ENCODE results near the gene PNMT. TPM values are rescaled to one million over a fixed set of nuclear protein-coding genes. Genes with fewer than 3 reads are reported as not detected.

Gene PNMT
- total and polyA plus RNA-seq, 2 of the 13 experiments (the other 11 are each of a cell fraction or from before 2014, with no cell fraction given): 0.25 TPM; not detected in 1

DNA sequence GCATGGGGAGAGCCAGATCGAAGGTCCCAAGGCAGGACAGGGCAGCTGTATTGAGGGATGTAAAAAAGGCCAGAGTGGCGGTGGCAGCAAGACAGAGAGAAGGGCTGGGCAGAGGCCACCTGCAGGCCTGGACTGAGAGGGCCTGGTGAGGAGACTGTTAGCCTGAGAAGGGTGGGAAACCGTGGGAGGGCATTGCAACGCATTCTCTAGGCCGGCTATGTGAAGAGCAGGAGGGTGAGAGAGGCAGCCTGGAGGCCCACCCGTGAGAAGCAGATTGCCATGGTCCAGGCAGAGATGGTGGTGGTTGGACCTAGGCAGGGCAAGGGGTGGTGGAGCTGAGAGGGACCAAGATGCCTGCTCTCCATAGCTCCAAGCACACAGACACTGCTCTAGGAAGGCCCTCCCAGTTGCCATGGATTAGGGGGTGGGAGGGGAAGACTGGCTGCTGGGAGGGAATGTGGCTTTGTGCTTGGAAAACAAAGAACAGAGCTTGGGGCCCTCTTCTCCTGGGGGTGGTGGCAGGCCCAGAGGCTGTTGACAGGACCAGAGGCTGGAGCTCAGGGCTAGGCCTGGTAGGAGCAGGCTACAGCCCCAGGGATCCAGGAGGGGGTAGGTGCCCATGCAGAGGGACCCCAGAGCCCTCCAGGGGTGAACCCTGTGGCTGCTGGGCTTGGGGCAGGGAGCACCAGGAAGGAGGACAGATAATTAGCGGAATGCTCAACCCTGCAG lies 15.5 kb upstream of the PNMT start (continued):
- TF ChIP-seq MED8 (CRISPR knock-in tag; IDR thresholded peaks at IDR 0.05; ENCODE audit: insufficient replicate concordance) (no peak), MTA1 (CRISPR knock-in tag; IDR thresholded peaks at IDR 0.05; ENCODE audit: borderline replicate concordance) (peak; percentile 75; the same call in 1 of the 2 replicates), ZNF639 (CRISPR knock-in tag; conservative IDR thresholded peaks at IDR 0.05) (no peak), PAXIP1 (CRISPR knock-in tag; conservative IDR thresholded peaks at IDR 0.05) (peak; percentile 76), ZNF121 (CRISPR knock-in tag; IDR thresholded peaks at IDR 0.05) (0 out of 2 replicates have a peak, but pooled peaks have one; percentile 32), GABPB1 (CRISPR knock-in tag; IDR thresholded peaks at IDR 0.05) (peak; percentile 25; the same call in 1 of the 2 replicates), PHF21A (CRISPR knock-in tag; IDR thresholded peaks at IDR 0.05) (0 out of 2 replicates have a peak, but pooled peaks have one; percentile 16), NR2F6 (IDR thresholded peaks at IDR 0.05) (no peak), NR2F6 (CRISPR knock-in tag; IDR thresholded peaks at IDR 0.05) (peak; percentile 14; the same call in 1 of the 2 replicates), ZNF451 (CRISPR knock-in tag; IDR thresholded peaks at IDR 0.05) (0 out of 2 replicates have a peak, but pooled peaks have one; percentile 16), ZNF546 (CRISPR knock-in tag; conservative IDR thresholded peaks at IDR 0.05) (0 out of 2 replicates have a peak, but pooled peaks have one; percentile 53), ZNF263 (CRISPR knock-in tag; IDR thresholded peaks at IDR 0.05) (peak; percentile 87), ZSCAN25 (CRISPR knock-in tag; IDR thresholded peaks at IDR 0.05) (peak; percentile 54; the same call in 1 of the 2 replicates), SALL1 (CRISPR knock-in tag; IDR thresholded peaks at IDR 0.05) (peak; percentile 54; the same call in 1 of the 2 replicates), U2AF1 (optimal IDR thresholded peaks at IDR 0.05; ENCODE audit: low read depth, low read length) (peak; percentile 60), CENPT (CRISPR knock-in tag; IDR thresholded peaks at IDR 0.05; ENCODE audit: low read depth) (0 out of 2 replicates have a peak, but pooled peaks have one; percentile 24), SP140L (CRISPR knock-in tag; IDR thresholded peaks at IDR 0.05; ENCODE audit: borderline replicate concordance) (0 out of 2 replicates have a peak, but pooled peaks have one; percentile 17), ZNF691 (CRISPR knock-in tag; IDR thresholded peaks at IDR 0.05; ENCODE audit: borderline replicate concordance, low read depth) (0 out of 2 replicates have a peak, but pooled peaks have one; percentile 59)
- TF ChIP-seq, protein P1, sequence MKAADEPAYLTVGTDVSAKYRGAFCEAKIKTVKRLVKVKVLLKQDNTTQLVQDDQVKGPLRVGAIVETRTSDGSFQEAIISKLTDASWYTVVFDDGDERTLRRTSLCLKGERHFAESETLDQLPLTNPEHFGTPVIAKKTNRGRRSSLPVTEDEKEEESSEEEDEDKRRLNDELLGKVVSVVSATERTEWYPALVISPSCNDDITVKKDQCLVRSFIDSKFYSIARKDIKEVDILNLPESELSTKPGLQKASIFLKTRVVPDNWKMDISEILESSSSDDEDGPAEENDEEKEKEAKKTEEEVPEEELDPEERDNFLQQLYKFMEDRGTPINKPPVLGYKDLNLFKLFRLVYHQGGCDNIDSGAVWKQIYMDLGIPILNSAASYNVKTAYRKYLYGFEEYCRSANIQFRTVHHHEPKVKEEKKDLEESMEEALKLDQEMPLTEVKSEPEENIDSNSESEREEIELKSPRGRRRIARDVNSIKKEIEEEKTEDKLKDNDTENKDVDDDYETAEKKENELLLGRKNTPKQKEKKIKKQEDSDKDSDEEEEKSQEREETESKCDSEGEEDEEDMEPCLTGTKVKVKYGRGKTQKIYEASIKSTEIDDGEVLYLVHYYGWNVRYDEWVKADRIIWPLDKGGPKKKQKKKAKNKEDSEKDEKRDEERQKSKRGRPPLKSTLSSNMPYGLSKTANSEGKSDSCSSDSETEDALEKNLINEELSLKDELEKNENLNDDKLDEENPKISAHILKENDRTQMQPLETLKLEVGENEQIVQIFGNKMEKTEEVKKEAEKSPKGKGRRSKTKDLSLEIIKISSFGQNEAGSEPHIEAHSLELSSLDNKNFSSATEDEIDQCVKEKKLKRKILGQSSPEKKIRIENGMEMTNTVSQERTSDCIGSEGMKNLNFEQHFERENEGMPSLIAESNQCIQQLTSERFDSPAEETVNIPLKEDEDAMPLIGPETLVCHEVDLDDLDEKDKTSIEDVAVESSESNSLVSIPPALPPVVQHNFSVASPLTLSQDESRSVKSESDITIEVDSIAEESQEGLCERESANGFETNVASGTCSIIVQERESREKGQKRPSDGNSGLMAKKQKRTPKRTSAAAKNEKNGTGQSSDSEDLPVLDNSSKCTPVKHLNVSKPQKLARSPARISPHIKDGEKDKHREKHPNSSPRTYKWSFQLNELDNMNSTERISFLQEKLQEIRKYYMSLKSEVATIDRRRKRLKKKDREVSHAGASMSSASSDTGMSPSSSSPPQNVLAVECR (CRISPR knock-in tag; IDR thresholded peaks at IDR 0.05; ENCODE audit: borderline replicate concordance): peak; percentile 23; the same call in 1 of the 2 replicates
